HG03432 (cell line): ENCODE measurements around the gene LCN12.

Experiments
- ATAC-seq: cut with Tn5 transposase; IDR thresholded peaks from one replicate; pipeline ENCODE4 v1.9.1; 2021; ENCODE audit warnings: mild to moderate bottlenecking, moderate library complexity; ENCODE audit not compliant: unreplicated experiment

LCN12 gene, protein sequence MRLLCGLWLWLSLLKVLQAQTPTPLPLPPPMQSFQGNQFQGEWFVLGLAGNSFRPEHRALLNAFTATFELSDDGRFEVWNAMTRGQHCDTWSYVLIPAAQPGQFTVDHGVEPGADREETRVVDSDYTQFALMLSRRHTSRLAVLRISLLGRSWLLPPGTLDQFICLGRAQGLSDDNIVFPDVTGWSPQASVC

DNA sequence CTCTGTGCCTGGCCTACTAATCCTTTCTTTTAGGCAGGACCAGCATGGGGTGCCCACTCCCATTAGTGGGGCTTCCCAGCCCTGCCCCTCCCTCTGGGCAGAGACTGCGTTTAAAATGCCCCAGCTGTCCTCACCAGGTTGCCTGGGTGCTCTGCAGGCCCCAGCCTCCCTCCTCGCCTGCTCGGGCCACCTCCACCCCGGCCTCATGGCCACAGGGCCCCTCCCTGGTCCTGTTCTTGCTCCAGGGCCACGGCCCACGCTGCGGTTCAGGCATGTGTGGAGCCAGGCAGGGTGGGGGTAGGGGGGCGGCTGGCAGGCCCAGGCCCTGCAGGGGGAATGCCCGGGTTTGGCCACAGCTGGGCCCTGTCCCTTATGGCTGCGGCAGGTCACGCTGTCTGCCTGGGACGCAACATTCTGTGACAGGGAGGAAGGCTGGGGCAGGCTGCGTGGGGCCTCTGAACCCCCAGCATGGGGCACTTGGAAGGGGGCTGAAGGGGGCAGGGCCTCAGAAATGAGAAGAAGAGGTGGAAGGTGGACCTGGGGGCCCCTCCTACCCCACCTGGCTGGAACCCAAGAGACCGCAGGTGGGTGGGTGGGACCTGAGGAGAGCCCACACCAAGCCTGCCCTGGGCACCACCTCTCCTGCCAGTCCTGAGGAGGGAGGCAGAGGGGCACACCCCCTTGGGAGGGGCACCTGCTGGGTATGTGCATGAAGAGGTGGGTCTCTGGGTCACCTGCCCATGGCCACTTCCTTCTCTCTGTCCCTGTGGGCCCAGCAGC, at the start of gene LCN12:
LCN12 (plus strand) TSS at position 733 of the 780 bp plus-strand sequence. CDS start 55 bp downstream, outside the sequence.
- no peak for ATAC-seq

DNA sequence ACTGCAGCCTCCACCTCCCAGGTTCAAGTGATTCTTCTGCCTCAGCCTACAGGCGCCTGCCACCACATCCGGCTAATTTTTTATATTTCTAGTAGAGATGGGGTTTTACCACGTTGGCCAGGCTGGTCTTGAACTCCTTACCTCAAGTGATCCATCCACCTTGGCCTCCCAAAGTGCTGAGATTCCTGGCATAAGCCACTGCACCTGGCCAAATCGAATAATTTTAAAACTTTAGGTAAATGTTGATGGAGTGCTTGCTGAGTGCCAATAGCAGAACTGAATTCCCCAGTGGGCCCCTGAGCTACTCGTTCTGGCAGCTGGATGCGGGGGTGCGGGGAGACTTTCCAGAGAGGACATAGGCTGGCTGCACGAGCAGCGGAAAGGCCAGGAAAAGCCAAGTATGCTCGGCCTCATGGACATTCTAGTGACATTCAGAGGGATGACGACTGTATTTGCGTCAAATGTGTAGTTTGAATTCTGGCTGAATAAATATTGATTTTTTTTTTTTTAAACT, 49.0 kb upstream of the LCN12 start:
- ATAC-seq, result no peak

DNA sequence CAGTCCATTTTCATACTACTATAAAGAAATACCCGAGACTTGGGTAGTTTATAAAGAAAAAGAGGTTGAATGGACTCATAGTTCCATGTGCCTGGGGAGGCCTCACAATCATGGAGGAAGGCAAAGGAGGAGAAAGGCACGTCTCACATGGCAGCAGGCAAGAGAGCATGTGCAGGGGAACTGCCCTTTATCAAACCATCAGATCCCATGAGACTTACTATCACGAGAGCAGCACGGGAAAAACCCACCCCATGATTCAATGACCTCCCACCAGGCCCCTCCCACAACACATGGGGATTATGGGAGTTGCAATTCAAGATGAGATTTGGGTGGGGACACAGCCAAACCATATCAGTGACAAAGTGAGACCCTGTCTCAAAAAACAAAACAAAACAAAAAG, 45.8 kb upstream of the LCN12 start:
- ATAC-seq, result no peak

DNA sequence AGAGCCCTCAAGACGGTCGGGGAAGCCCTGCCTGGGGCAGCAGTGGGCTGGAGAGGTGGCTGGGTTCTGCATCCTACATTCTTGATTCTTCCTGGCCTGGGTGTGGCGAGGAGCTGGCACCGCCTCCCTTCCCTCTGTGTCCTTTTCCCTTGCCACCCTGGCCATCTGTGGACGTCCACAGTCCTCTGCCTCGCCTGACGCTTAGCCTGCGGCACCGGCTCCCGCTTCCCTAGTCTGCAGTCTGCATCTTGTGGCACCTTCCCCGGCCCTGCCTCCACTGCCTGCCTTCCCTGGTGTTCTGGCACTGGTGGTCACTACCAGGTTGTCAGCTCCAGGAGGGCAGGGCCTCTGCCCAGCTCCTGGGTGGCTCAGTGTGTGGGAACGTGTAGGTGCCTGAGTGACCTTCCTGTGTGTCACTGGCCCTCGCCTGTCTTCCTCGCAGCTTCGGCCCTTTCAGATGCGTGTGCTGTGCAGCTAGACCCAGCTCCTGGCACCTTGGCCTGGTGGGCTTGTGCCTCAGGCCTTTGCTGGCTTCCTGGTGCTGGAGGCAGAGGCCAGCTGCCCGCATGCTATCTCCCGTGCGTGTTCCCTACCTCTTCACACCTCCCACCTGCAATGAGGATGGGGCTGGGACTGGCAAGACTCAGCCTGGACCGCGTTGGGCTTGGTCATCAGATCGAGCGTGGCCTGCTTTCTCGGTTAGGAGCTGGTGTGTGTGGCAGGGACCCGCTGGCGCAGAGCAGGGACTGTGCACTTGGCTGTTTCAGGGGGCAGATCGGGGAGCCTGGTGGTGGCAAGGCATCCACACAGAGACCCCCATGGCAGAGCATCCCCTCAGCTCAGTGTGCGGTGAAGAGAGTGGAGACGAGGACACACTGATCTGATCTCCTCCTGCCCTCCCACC, 44.8 kb upstream of the LCN12 start:
- no peak for ATAC-seq

DNA sequence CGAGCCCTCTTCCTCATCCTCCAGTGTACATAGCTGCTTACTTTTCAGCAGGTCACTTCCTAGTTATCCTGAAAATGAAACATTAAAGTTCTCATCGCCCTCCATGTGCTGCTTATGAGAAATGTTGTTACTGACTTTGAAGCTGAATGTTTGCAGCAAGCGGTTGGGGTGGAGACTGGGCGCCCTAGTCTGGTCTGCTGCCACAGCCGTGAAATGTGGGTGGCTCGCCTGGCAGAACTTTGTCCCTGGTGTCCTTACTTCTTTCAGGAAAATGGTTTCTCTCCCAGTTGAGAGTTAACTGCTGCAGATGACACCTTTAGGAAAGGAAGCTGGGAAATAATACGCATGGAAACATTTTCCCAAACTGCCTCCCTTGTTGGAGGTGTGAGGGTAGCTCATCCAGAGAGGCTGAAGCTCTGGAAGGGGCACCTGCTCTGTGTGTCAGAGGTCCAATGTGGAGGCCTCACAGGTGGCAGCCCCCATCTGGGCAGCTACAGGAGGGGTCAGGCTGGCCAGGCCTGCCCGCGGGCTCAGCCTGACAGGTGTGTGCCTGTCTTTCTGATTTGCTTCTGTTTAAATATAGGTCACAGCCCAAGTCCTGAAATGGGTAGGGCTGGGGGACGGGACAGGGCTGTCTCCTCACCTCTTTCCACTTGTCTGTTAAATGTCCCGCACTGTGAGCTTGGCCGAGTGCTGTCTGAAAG, 41.7 kb upstream of the LCN12 start:
- ATAC-seq, result no peak

DNA sequence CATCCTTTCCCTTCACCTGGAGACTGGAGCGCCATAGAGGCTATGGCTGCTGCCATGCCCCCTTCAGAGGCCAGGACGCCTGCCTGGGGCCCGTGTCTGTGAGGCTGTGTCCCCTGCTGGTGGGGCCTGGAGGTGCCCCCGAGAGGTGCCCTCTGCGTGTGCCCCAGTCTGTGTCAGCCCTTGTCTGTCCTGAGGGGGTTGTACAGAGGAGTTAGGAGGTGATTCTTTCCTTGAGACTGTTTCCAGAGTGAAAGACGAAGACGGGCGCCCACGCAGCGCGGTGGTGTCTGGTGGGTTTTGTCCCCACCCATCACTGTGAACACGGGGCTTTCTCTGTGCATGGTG, 41.2 kb upstream of the LCN12 start:
- no peak for ATAC-seq

DNA sequence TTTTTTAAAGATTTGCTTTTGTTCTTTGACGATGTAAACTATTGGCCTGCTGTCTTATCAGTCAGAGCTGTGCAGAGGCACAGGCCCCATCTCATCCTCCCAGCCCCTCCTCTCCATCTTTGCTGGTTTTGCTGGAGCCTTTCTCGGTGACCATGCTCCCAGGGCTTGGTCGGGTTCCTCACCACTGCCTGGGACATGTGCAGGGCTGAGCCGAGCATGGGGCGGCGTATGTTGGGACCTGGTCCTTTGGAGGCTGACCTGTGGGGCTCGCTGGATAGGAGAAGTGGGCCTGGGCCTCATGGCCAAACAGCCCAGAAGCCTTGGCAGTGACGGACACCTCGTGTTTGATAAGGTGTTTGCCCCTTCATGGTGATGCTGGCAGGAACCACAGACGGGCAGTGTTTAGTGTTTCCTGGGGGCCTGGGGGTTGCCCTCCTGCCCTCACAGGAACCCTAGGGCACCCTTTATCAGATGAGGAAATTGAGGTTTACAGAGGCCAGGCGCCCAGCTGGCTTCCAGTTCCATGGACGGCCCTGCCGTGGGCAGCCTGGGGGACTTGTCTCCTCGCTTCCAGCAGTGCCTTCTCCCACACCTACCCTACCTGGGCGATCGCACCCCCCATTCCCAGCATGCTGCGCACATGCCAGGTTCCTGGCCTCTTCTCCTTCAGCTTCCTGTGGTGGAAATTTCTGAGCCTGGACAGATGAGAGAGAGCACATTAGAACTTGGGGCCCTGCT, 38.2 kb upstream of the LCN12 start:
- no peak for ATAC-seq

DNA sequence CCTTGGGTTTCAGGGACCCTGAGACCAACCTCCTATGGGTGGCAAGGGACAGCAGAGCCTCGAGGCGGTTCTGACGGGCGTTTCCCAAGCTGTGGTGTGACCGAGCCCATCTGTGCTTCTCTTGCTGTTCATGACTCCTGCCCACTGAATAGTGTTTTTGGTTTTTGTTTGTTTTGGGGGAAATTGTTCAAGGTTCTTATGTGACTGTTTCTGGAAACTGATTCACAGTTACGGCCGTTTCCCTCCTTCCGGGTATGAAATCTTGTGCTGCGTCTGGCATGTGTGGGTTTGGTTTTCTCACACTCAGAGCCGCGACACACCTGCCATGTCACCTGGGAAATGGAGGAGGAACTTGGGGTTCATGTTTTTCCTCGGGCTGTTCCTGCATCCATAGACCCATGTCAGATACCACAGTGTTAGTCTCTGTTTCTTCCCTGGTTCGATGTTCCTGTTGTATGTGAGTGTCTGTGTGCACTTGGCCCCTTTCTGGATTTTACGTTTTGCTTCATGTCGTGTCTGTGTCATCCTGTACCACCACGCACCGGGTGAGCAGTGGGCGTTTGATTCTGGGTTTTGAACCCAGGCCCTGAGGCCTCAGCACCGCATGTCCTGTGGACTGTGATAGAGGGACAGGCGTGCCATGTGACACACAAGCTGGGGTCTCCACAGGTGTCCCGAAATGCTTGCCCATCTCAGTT, 36.3 kb upstream of the LCN12 start:
- ATAC-seq, result no peak

DNA sequence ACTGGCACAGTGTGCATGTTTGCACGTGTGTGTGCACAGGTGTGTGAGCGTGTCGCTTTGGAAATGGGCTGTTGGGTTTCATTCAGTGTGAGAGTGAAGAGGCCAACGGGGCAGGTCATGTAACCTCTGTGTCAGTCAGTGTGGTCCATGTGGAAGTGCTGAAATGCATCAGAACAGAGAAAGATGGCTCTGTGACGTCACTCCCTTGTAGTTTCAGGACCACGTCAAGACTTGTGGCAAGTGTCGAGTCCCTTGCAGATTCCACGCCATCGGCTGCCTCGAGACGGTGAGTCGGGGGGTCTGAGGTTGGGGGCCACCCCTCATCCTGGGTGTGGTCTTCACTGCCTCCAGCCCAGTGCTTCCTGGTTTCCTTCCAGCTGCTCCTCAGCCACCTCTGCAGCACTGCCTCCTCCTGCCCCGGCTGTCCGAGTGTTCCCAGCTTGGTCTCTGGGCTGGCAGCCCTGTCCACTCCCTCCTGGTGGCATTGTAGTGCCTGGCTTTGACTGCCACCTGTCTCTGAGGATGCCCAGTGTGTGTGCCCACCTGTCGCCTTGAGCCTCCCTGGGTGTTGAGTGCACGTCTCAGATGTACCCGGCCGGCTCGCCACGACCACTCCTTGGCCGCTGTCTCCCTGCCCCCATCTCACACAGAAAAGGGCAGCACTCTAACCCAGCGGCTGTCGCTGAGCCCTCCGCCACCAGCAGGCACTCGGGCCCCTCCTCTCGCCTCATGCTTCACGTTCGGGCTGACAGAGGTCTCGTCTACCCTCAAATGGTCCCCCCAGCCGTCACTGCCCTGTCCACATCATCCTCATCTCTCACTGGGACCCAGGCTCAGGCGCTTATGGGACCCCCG, 35.5 kb upstream of the LCN12 start:
- ATAC-seq, result no peak

DNA sequence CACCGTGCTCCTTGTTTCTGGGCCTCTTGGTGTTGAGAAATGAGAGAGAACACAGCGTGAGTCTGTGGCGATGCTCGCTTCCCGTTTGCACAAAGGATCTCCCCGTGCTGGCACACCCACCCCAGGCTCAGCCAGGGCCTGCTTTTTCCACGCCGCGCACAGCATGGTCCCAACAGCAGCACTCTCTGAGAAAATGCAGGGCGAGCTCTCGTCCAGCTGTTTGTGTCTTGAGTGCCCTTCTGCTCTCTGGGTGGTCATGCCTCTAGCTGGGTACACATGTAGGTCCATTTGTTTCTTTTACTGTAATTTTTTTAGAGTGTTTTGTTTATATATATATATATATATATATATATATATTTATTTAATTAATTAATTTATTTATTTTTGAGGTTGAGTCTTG, 34.2 kb upstream of the LCN12 start:
- no peak for ATAC-seq

DNA sequence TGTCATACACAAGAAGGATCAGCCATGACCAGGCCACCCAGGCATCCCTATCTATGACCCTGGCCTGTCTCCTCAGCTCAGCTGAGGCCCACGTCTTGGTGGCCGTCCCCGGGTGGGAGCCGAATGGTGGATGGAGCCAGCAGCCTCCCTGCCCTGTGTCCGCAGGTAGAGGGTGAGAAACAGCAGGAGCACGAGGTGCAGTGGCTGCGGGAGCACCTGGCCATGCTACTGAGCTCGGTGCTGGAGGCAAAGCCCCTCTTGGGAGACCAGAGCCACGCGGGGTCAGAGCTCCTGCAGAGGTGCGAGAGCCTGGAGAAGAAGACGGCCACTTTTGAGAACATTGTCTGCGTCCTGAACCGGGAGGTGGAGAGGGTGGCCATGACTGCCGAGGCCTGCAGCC, 32.0 kb upstream of the LCN12 start:
- no peak for ATAC-seq

DNA sequence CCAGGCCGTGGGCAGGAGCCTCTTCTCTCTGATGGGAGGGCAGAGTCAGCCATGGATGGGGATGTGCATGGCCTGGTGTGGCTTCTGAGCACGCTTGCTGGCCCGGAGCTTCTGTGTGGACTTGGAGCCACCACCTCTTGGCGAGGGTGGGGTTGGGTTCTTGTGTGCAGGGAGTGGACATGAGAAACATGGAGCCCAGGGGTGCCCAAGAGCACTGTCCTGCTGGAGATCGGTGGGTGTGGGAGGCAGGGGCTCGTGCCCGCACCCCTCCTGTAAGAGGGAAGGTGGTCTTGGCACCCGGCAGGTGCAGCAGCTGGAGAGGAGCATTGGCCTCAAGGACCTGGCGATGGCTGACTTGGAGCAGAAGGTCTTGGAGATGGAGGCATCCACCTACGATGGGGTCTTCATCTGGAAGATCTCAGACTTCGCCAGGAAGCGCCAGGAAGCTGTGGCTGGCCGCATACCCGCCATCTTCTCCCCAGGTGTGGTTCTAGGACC, 31.3 kb upstream of the LCN12 start:
- no peak for ATAC-seq

DNA sequence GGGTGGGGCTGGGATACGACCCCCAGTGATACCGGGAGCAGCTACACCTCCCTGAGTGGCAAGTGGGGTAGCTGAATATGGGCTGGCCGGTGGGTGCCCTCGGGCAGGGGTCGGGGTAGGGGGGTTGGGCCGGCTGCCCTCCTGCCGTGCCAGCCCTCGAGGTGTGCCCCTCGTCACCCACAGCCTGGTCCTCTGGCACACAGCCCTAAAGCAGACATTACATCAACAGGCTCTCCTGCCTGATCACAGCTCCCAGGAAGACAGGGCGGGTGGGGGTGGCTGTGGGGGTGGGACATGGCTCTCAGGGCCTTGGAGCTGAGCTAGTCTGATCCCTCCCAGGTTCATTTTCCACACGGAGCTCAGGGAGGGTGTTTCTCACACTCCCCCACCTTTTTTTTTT, 30.8 kb upstream of the LCN12 start:
- no peak for ATAC-seq

DNA sequence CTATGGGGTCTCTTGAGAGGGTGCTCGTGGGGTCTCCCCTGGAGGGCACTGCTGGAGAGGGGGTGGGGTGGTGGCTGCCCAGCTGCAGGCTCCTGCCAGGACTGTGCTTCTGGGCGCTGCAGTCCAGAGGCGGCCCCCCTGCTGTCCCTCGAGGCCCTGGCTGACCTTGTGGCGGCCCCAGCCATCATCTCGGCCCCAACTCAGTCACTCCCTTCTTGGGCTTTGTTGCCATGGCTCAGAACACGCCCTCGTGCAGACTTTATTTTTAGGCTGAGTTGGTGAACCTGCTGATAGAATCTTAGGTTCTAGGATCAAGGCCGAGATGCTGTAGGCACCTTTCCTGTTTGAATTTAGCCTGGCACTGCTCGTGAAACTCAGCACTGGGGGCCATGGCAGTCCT, 30.4 kb upstream of the LCN12 start:
- ATAC-seq, result no peak

DNA sequence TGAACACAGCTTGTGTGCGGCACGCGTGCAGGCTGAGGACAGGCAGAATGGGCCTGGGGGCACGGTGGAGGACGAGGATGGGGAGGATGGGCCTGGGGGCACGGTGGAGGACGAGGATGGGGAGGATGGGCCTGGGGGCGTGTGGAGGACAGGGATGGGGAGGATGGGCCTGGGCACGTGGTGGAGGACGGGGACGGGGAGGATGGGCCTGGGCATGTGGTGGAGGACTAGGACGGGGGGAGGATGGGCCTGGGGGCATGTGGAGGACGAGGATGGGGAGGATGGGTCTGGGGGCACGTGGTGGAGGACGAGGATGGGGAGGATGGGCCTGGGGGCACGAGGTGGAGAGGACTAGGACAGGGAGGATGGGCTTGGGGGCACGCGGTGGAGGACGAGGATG, 29.5 kb upstream of the LCN12 start:
- no peak for ATAC-seq

DNA sequence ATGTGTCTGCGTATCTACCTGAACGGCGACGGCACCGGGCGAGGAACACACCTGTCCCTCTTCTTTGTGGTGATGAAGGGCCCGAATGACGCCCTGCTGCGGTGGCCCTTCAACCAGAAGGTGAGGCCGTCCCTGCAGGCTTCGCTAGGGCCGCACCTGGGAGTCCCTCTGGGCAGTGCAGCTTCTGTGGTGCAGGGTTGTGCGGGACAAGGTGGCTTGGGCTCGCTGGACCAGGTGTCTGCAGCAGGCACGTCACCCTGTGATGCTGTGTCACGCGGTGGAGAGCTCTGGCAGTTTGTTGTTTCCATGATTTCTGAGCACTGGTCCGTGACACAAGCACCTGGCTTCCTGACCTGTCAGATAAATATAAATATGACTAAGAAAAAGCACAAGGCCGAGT, 28.2 kb upstream of the LCN12 start:
- ATAC-seq, result no peak

DNA sequence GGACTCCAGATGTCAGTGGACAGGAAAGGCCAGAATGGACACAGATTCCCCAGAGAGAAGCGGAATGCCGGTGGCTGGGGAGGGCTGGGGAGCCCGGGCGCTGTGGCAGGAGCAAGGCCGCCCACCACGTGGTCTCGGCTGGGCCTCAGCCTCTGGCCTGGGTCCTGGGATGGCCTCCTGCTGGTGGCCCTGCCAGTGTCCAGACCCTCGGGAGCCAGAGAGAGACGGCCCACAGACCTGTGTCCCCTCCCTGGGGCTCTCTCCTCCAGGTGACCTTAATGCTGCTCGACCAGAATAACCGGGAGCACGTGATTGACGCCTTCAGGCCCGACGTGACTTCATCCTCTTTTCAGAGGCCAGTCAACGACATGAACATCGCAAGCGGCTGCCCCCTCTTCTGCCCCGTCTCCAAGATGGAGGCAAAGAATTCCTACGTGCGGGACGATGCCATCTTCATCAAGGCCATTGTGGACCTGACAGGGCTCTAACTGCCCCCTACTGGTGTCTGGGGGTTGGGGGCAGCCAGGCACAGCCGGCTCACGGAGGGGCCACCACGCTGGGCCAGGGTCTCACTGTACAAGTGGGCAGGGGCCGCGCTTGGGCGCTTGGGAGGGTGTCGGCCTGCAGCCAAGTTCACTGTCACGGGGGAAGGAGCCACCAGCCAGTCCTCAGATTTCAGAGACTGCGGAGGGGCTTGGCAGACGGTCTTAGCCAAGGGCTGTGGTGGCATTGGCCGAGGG, 26.5 kb upstream of the LCN12 start:
- no peak for ATAC-seq

DNA sequence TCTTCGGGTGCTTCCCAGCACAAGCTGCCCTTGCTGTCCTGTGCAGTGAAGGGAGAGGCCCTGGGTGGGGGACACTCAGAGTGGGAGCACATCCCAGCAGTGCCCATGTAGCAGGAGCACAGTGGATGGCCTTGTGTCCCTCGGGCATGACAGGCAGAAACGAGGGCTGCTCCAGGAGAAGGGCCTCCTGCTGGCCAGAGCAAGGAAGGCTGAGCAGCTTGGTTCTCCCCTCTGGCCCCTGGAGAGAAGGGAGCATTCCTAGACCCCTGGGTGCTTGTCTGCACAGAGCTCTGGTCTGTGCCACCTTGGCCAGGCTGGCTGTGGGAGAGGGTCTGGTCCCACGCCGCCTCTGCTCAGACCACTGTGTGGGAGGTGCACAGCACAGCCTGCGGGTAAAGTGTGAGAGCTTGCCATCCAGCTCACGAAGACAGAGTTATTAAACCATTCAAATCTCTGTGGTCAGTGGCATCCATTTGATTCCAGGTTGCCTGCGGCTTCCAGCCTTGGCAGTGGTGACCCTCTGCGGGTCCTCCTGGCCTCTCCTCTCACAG, 25.8 kb upstream of the LCN12 start:
- no peak for ATAC-seq
